HepG2 (cell line): ENCODE results near the gene SLC16A4. TPM values are rescaled to one million over a fixed set of nuclear protein-coding genes. Genes with fewer than 3 reads are reported as not detected.

Experiments
- AGO2 ChIP-seq: fragments of 200-400 bp; formaldehyde crosslinking; optimal IDR thresholded peaks from 2 replicates; pipeline ENCODE3; 2017; ENCODE audit warnings: mild to moderate bottlenecking, low read depth, low read length, moderate library complexity
- CSRNP2 ChIP-seq: sonication (generic); formaldehyde crosslinking; conservative IDR thresholded peaks from 2 replicates; pipeline ENCODE4 v1.8.0; 2022; ENCODE audit warnings: low read depth, missing genetic modification reagents
- DDIT3 ChIP-seq: sonication (generic); formaldehyde crosslinking; IDR thresholded peaks from 2 replicates; pipeline ENCODE4 v1.4.0; 2020; ENCODE audit warnings: mild to moderate bottlenecking, missing genetic modification reagents
- HHEX ChIP-seq: IDR thresholded peaks from 2 replicates; pipeline ENCODE4 v1.6.1; 2016; ENCODE audit warnings: control low read depth
- KLF11 ChIP-seq: IDR thresholded peaks from 2 replicates; pipeline ENCODE4 v1.6.1; 2016; ENCODE audit warnings: missing compliant biosample characterization
- MBD4 ChIP-seq: IDR thresholded peaks from 2 replicates; pipeline ENCODE4 v1.6.1; 2012; ENCODE audit warnings: low read length, inconsistent platforms, borderline replicate concordance
- MYC ChIP-seq: sonication (generic); formaldehyde crosslinking; IDR thresholded peaks from 2 replicates; pipeline ENCODE4 v1.9.0; 2021; ENCODE audit warnings: missing genetic modification reagents, borderline replicate concordance
- NFATC3 ChIP-seq: sonication (generic); formaldehyde crosslinking; IDR thresholded peaks from 2 replicates; pipeline ENCODE4 v1.5.1; 2020; ENCODE audit warnings: mild to moderate bottlenecking, missing genetic modification reagents
- PITX1 ChIP-seq: sonication (generic); formaldehyde crosslinking; IDR thresholded peaks from 2 replicates; pipeline ENCODE4 v1.5.1; 2020; ENCODE audit warnings: mild to moderate bottlenecking, missing genetic modification reagents
- SNAPC2 ChIP-seq: sonication (generic); formaldehyde crosslinking; IDR thresholded peaks from 2 replicates; pipeline ENCODE4 v1.8.1; 2022; ENCODE audit warnings: mild to moderate bottlenecking, missing genetic modification reagents
- THYN1 ChIP-seq: sonication (generic); formaldehyde crosslinking; IDR thresholded peaks from 2 replicates; pipeline ENCODE4 v1.8.1; 2023; ENCODE audit warnings: low read depth, mild to moderate bottlenecking, moderate library complexity, missing genetic modification reagents, borderline replicate concordance
- ZBTB20 ChIP-seq: sonication (generic); formaldehyde crosslinking; IDR thresholded peaks from 2 replicates; pipeline ENCODE4 v1.8.1; 2023; ENCODE audit warnings: missing genetic modification reagents, low read depth, mild to moderate bottlenecking, borderline replicate concordance
- ZFP36L2 ChIP-seq: sonication (generic); formaldehyde crosslinking; IDR thresholded peaks from 2 replicates; pipeline ENCODE4 v1.4.0; 2020; ENCODE audit warnings: missing genetic modification reagents
- ZNF354B ChIP-seq: sonication (generic); formaldehyde crosslinking; IDR thresholded peaks from 2 replicates; pipeline ENCODE4 v1.8.0; 2022; ENCODE audit warnings: mild to moderate bottlenecking, missing genetic modification reagents
- ZNF44 ChIP-seq: sonication (generic); formaldehyde crosslinking; IDR thresholded peaks from 2 replicates; pipeline ENCODE4 v1.5.1; 2020; ENCODE audit warnings: mild to moderate bottlenecking, missing genetic modification reagents
- ZXDC ChIP-seq: sonication (generic); formaldehyde crosslinking; IDR thresholded peaks from 2 replicates; pipeline ENCODE4 v1.5.0; 2020; ENCODE audit warnings: mild to moderate bottlenecking, missing genetic modification reagents
- polyA plus RNA-seq, 8 experiments: library from polyadenylated mRNA; depleted of rRNA in 3 of 8; stranded (reverse) in 7 of 8; unstranded in 1 of 8; fragments of >200 nt; fragmentation: Illumina TruSeq in 4 of 8; extraction: Trizol in 4 of 8; gene quantifications; 2 replicates each; pipeline versions ENCODE4 v1.2.1 to v1.2.3, GENCODE V29; 2011 to 2016; ENCODE audit warnings: low read depth in 4 of 8, missing spikeins in 1 of 8, mixed read lengths in 1 of 8; ENCODE audit not compliant: insufficient read depth in 1 of 8
- total RNA-seq, 5 experiments: library from RNA; depleted of rRNA; stranded (reverse); fragments of >200 nt; fragmentation: Illumina TruSeq; extraction: Trizol; gene quantifications; 2 replicates each; pipeline ENCODE4 v1.2.3, GENCODE V29; 2016; ENCODE audit warnings: low read depth in 1 of 5
- TF ChIP-seq, protein P1 (sequence below): sonication (generic); formaldehyde crosslinking; IDR thresholded peaks from 2 replicates; pipeline ENCODE4 v1.4.0; 2020; ENCODE audit warnings: missing genetic modification reagents
- TF ChIP-seq, protein P2 (sequence below): sonication (generic); formaldehyde crosslinking; IDR thresholded peaks from 2 replicates; pipeline ENCODE4 v1.5.0; 2020; ENCODE audit warnings: missing genetic modification reagents, mild to moderate bottlenecking, borderline replicate concordance

SLC16A4 gene
- total and polyA plus RNA-seq, 2 of the 13 experiments (the other 11 are each of a cell fraction or from before 2014, with no cell fraction given): 1.1 to 1.5 TPM

- TF ChIP-seq ZNF354B (CRISPR knock-in tag) (peak; percentile 51; the same call in 1 of the 2 replicates), CSRNP2 (CRISPR knock-in tag) (no peak), AGO2 (peak; percentile 83), HHEX (no peak), MBD4 (no peak), NFATC3 (CRISPR knock-in tag) (no peak; the same call in 1 of the 2 replicates), DDIT3 (no peak), ZXDC (no peak), THYN1 (CRISPR knock-in tag) (no peak), ZNF44 (CRISPR knock-in tag) (no peak; the same call in 1 of the 2 replicates), ZBTB20 (CRISPR knock-in tag) (peak; percentile 90), KLF11 (CRISPR knock-in tag) (peak; percentile 73; the same call in 1 of the 2 replicates), PITX1 (CRISPR knock-in tag) (peak; percentile 82), MYC (CRISPR knock-in tag) (peak; percentile 93), SNAPC2 (CRISPR knock-in tag) (peak; percentile 50; the same call in 1 of the 2 replicates), ZFP36L2 (no peak)
- TF ChIP-seq, protein P1, sequence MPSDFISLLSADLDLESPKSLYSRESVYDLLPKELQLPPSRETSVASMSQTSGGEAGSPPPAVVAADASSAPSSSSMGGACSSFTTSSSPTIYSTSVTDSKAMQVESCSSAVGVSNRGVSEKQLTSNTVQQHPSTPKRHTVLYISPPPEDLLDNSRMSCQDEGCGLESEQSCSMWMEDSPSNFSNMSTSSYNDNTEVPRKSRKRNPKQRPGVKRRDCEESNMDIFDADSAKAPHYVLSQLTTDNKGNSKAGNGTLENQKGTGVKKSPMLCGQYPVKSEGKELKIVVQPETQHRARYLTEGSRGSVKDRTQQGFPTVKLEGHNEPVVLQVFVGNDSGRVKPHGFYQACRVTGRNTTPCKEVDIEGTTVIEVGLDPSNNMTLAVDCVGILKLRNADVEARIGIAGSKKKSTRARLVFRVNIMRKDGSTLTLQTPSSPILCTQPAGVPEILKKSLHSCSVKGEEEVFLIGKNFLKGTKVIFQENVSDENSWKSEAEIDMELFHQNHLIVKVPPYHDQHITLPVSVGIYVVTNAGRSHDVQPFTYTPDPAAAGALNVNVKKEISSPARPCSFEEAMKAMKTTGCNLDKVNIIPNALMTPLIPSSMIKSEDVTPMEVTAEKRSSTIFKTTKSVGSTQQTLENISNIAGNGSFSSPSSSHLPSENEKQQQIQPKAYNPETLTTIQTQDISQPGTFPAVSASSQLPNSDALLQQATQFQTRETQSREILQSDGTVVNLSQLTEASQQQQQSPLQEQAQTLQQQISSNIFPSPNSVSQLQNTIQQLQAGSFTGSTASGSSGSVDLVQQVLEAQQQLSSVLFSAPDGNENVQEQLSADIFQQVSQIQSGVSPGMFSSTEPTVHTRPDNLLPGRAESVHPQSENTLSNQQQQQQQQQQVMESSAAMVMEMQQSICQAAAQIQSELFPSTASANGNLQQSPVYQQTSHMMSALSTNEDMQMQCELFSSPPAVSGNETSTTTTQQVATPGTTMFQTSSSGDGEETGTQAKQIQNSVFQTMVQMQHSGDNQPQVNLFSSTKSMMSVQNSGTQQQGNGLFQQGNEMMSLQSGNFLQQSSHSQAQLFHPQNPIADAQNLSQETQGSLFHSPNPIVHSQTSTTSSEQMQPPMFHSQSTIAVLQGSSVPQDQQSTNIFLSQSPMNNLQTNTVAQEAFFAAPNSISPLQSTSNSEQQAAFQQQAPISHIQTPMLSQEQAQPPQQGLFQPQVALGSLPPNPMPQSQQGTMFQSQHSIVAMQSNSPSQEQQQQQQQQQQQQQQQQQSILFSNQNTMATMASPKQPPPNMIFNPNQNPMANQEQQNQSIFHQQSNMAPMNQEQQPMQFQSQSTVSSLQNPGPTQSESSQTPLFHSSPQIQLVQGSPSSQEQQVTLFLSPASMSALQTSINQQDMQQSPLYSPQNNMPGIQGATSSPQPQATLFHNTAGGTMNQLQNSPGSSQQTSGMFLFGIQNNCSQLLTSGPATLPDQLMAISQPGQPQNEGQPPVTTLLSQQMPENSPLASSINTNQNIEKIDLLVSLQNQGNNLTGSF: 0 out of 2 replicates have a peak, but pooled peaks have one; percentile 47
- TF ChIP-seq, protein P2, sequence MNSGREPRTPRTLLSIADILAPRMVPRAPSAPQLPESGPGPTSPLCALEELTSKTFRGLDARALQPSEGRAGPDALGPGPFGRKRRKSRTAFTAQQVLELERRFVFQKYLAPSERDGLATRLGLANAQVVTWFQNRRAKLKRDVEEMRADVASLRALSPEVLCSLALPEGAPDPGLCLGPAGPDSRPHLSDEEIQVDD (CRISPR knock-in tag): peak; percentile 83
Measured at GRCh38 chr1:110407260-110408210, 16.7 kb upstream of the SLC16A4 start, which contains the start of gene LAMTOR5 (continued).
